Natural killer cell (primary cell): Measurements from ENCODE around the gene MROH7. TPM values are rescaled to one million over a fixed set of nuclear protein-coding genes. Genes with fewer than 3 reads are reported as not detected.

Source experiments
- ATAC-seq, 3 donors: fragments of 150-1000 bp in 2 of 3; fragments of 200-7000 bp in 1 of 3; cut with Tn5 transposase; 1 replicate in 1 of 3; 2 replicates in 2 of 3; pipeline ENCODE4 v1.10.0; 2021; ENCODE audit warnings: mild to moderate bottlenecking in 2 of 3, moderate library complexity in 2 of 3
- DNase-seq, 2 donors: peaks; one replicate each; pipeline versions ENCODE4 v3.0.0 to v3.0.0-alpha.2; 2013 to 2021; ENCODE audit warnings: mixed read lengths in 1 of 2
- H3K27ac ChIP-seq: one replicate; pipeline ENCODE4 v1.5.1; 2013; ENCODE audit warnings: mild to moderate bottlenecking, low read length
- H3K27me3 ChIP-seq: one replicate; pipeline ENCODE4 v1.6.1; 2013; ENCODE audit warnings: low read length; ENCODE audit not compliant: control insufficient read depth, insufficient read depth
- H3K36me3 ChIP-seq: one replicate; pipeline ENCODE4 v1.6.1; 2013; ENCODE audit warnings: low read length; ENCODE audit not compliant: control insufficient read depth, insufficient read depth
- H3K4me1 ChIP-seq: one replicate; pipeline ENCODE4 v1.6.1; 2013; ENCODE audit warnings: low read length; ENCODE audit not compliant: control insufficient read depth, insufficient read depth
- H3K4me3 ChIP-seq: one replicate; pipeline ENCODE4 v1.5.1; 2013; ENCODE audit warnings: low read length
- H3K9me3 ChIP-seq: one replicate; pipeline ENCODE4 v1.6.1; 2013; ENCODE audit warnings: low read length; ENCODE audit not compliant: control insufficient read depth, insufficient read depth
- H3K27ac Mint-ChIP-seq, 2 donors: one replicate each; pipeline ENCODE4 v1.8.0; 2022; ENCODE audit warnings: mild to moderate bottlenecking in 2 of 2, mixed read lengths in 2 of 2, moderate library complexity in 1 of 2
- H3K27me3 Mint-ChIP-seq, 2 donors: one replicate each; pipeline ENCODE4 v1.8.0; 2022; ENCODE audit warnings: low read depth in 2 of 2, mixed read lengths in 2 of 2
- H3K36me3 Mint-ChIP-seq: one replicate; pipeline ENCODE4 v1.8.0; 2022; ENCODE audit warnings: mixed read lengths
- H3K4me1 Mint-ChIP-seq, 2 donors: one replicate each; pipeline ENCODE4 v1.8.0; 2022; ENCODE audit warnings: mixed read lengths in 2 of 2
- H3K4me3 Mint-ChIP-seq: one replicate; pipeline ENCODE4 v1.8.0; 2022; ENCODE audit warnings: mild to moderate bottlenecking, moderate library complexity, mixed read lengths
- H3K9me3 Mint-ChIP-seq, 2 donors: one replicate each; pipeline ENCODE4 v1.8.0; 2022; ENCODE audit warnings: mixed read lengths in 2 of 2
- WGBS: methylation state at CpG from one replicate; pipeline ENCODE4 v1.1.7; 2013; ENCODE audit warnings: missing lambda C conversion rate; ENCODE audit not compliant: insufficient coverage; 5-methylcytosine and 5-hydroxymethylcytosine counted together
- intact Hi-C: fragments of 100-400 bp; cut with micrococcal nuclease; formaldehyde crosslinking; loops from one replicate; pipeline ENCODE4 v1.14.2; 2022
- total RNA-seq, 4 donors: library from RNA; stranded (reverse); fragments of 120-200 nt in 1 of 4; gene quantifications; one replicate each; pipeline versions ENCODE4 v1.2.3 to v1.2.4, GENCODE V29; 2013 to 2022
- TF ChIP-seq, protein P1 (sequence below): fragments of 200-600 bp; IDR thresholded peaks from one replicate; pipeline ENCODE4 v1.8.0; 2022; ENCODE audit warnings: antibody characterized with exemption

MROH7 gene
- total RNA-seq, 3 donors from 2014 or later (not counting 1 experiment from before 2014, with no cell fraction given) = 0.16 to 0.88 (median 0.33) TPM

GRCh38 chr1:54652168-54652567 lies 10.6 kb downstream of the MROH7 start:
- Histone ChIP-seq H3K4me3 (no peak overlapping the region), H3K27ac (no peak overlapping the region), H3K36me3 (no peaks in the 10 kb centered on the region), H3K9me3 (no peaks in the 10 kb centered on the region), H3K4me1 (no peaks in the 10 kb centered on the region), H3K27me3 (no peaks in the 10 kb centered on the region)
- no peaks in the 10 kb centered on the region for H3K36me3 Mint-ChIP-seq
- no peaks in the 10 kb centered on the region for H3K4me1 Mint-ChIP-seq
- no peak overlapping the region for H3K4me3 Mint-ChIP-seq
- ATAC-seq (no peak), DNase-seq (no peak)
- no peak overlapping the region for H3K27ac Mint-ChIP-seq
- TF ChIP-seq, protein P1, sequence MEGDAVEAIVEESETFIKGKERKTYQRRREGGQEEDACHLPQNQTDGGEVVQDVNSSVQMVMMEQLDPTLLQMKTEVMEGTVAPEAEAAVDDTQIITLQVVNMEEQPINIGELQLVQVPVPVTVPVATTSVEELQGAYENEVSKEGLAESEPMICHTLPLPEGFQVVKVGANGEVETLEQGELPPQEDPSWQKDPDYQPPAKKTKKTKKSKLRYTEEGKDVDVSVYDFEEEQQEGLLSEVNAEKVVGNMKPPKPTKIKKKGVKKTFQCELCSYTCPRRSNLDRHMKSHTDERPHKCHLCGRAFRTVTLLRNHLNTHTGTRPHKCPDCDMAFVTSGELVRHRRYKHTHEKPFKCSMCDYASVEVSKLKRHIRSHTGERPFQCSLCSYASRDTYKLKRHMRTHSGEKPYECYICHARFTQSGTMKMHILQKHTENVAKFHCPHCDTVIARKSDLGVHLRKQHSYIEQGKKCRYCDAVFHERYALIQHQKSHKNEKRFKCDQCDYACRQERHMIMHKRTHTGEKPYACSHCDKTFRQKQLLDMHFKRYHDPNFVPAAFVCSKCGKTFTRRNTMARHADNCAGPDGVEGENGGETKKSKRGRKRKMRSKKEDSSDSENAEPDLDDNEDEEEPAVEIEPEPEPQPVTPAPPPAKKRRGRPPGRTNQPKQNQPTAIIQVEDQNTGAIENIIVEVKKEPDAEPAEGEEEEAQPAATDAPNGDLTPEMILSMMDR = no peak
- intact Hi-C loops = no loop called here
- no peaks in the 10 kb centered on the region for H3K9me3 Mint-ChIP-seq
- peaks cover 5 to 12% of the 10 kb centered on the region in 2 donors for H3K27me3 Mint-ChIP-seq

DNA sequence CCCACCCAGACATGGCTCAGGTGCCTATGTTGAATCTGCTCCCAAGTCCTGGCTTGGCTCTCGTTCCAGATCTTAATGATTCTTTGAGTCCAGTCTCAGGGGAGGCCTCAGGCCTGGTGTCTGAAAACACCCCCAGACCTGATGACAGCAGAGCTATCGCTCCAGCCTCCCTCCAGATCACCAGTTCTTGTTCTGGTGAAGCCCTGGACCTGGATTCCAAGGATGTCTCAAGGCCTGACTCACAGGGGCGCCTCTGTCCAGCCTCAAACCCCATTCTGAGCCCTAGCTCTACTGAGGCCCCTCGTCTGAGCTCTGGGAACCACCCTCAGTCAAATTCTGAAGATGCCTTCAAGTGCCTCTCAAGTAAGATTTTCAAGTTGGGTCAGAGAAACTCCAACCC lies 11.4 kb downstream of the MROH7 start:
- Histone ChIP-seq H3K27me3 (no peaks in the 10 kb centered on the region), H3K9me3 (no peaks in the 10 kb centered on the region), H3K27ac (no peak overlapping the region), H3K4me3 (no peak overlapping the region), H3K4me1 (no peaks in the 10 kb centered on the region), H3K36me3 (no peaks in the 10 kb centered on the region)
- H3K4me1 Mint-ChIP-seq = no peaks in the 10 kb centered on the region
- H3K27me3 Mint-ChIP-seq = peaks cover 5 to 12% of the 10 kb centered on the region in 2 donors
- H3K9me3 Mint-ChIP-seq = no peaks in the 10 kb centered on the region
- TF ChIP-seq, protein P1 = no peak
- no peak overlapping the region for H3K4me3 Mint-ChIP-seq
- no peaks in the 10 kb centered on the region for H3K36me3 Mint-ChIP-seq
- WGBS = 75% methylated on average over 4 of the region's 4 CpGs
- no peak overlapping the region for H3K27ac Mint-ChIP-seq
- DNase-seq (no peak), ATAC-seq (no peak)
- intact Hi-C loops = no loop called here

DNA sequence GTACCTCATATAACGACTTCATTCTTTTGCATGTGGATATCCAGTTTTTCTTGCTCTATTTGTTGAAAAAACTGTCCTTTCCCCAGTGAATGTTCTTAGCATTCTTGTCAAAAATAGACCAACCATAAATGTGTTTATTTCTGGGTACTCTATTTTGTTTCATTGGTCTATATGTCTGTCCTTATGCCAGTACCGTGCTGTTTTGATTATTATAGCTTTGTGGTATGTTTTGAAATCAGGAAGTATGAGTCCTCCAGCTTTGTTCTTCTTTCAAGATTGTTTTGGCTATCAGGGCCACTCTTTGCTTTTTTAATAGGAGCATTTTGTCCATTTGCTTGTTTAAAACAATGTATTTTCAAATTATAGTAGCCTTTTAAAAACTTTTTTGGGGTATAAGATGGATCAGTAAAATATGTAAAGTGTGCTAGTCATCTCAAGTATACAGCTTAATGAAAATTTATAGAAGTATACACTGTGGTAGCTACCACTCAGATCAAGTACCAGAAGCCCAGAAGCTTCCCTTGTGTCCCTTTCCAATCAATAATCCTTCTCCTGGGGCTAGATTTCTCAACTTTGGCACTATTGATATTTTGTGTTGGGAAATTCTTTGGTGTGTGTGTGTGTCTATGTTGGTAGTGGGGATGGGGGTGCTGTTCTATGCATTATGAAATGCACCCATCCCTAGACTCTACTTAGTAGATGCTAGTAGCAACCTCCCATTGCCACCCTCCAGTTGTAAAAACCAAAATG lies 16.8 kb downstream of the MROH7 start:
- intact Hi-C loops = no loop called here
- TF ChIP-seq, protein P1 = no peak
- no peak overlapping the region for H3K27ac ChIP-seq
- H3K9me3 ChIP-seq = no peaks in the 10 kb centered on the region
- Mint-ChIP-seq H3K27me3 (no peaks in the 10 kb centered on the region), H3K36me3 (no peaks in the 10 kb centered on the region), H3K4me3 (no peak overlapping the region), H3K27ac (no peak overlapping the region), H3K9me3 (no peaks in the 10 kb centered on the region), H3K4me1 (no peaks in the 10 kb centered on the region)
- no peaks in the 10 kb centered on the region for H3K27me3 ChIP-seq
- ATAC-seq = no peak
- DNase-seq = no peak
- H3K4me3 ChIP-seq = no peak overlapping the region
- H3K36me3 ChIP-seq = no peaks in the 10 kb centered on the region
- WGBS = 89% methylated on average over 2 of the region's 2 CpGs
- no peaks in the 10 kb centered on the region for H3K4me1 ChIP-seq

- WGBS = 90% methylated on average over 3 of the region's 4 CpGs
- ATAC-seq (no peak), DNase-seq (no peak)
- H3K4me1 Mint-ChIP-seq = no peaks in the 10 kb centered on the region
- peaks cover 0 to 3% of the 10 kb centered on the region in 2 donors for H3K27me3 Mint-ChIP-seq
- H3K4me3 Mint-ChIP-seq = no peak overlapping the region
- Histone ChIP-seq H3K4me3 (no peak overlapping the region), H3K9me3 (no peaks in the 10 kb centered on the region), H3K27me3 (no peaks in the 10 kb centered on the region), H3K36me3 (no peaks in the 10 kb centered on the region), H3K27ac (no peak overlapping the region), H3K4me1 (no peaks in the 10 kb centered on the region)
- no peaks in the 10 kb centered on the region for H3K36me3 Mint-ChIP-seq
- H3K9me3 Mint-ChIP-seq = no peaks in the 10 kb centered on the region
- intact Hi-C loops = no loop called here
- TF ChIP-seq, protein P1 = no peak
- H3K27ac Mint-ChIP-seq = peak overlapping the region in 1 of 2 donors; percentile 7
Observed at GRCh38 chr1:54663725-54664124, 22.1 kb downstream of the MROH7 start.
